ENCODE results near the gene ADORA1.

Gene ADORA1

DNA sequence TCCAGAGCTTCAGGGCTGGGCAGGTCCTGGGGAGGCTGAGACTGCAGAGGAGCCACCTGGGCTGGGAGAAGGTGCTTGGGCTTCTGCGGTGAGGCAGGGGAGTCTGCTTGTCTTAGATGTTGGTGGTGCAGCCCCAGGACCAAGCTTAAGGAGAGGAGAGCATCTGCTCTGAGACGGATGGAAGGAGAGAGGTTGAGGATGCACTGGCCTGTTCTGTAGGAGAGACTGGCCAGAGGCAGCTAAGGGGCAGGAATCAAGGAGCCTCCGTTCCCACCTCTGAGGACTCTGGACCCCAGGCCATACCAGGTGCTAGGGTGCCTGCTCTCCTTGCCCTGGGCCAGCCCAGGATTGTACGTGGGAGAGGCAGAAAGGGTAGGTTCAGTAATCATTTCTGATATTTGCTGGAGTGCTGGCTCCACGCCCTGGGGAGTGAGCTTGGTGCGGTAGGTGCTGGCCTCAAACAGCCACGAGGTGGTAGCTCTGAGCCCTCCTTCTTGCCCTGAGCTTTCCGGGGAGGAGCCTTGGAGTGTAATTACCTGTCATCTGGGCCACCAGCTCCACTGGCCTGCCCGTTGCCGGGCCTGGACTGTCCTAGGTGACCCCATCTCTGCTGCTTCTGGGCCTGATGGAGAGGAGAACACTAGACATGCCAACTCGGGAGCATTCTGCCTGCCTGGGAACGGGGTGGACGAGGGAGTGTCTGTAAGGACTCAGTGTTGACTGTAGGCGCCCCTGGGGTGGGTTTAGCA, 38.8 kb downstream of the ADORA1 start:
- Mint-ChIP-seq H3K36me3 (no peaks in the 10 kb centered on the region), H3K4me1 (peaks cover 10% of the 10 kb centered on the region), H3K27ac (no peak overlapping the region), H3K9me3 (no peaks in the 10 kb centered on the region), H3K4me3 (no peak overlapping the region)
- ATAC-seq (peak; percentile 31), DNase-seq (ENCODE audit: low spot score in 2 of 2) (no peak)

DNA sequence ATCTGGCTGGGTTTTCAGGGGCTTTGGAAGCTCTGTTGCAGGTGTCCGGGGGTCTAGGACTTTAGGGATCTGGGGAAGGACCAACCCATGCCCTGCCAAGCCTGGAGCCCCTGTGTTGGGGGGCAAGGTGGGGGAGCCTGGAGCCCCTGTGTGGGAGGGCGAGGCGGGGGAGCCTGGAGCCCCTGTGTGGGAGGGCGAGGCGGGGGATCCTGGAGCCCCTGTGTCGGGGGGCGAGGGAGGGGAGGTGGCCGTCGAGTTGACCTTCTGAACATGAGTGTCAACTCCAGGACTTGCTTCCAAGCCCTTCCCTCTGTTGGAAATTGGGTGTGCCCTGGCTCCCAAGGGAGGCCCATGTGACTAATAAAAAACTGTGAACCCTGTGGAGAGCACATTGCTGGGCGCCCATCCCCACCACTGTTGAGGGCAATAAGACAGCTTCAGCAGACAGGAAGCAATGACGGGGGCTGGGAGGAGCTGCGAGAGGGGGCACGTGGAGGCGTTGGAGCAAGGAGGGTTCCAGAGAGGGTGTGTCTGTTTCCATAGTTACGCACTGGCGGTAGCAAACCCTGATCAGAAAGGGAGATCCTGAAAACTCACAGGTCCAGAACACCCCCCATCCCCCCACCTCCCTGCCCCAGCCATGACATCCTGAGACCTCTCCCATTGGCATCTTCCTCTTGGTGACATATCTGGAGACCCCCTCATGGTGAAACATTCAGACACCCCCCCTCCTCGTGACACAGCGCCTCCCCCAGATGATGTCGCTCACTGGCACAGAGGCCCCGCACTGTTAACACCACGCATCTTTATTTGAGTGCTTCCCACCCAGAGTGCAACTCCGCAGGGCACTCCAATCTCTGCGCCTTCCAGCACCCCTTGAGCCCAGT, 39.7 kb downstream of the ADORA1 start:
- Mint-ChIP-seq H3K4me3 (no peak overlapping the region), H3K4me1 (peaks cover 10% of the 10 kb centered on the region), H3K9me3 (no peaks in the 10 kb centered on the region), H3K27ac (no peak overlapping the region), H3K36me3 (no peaks in the 10 kb centered on the region)
- DNase-seq (ENCODE audit: low spot score in 2 of 2): no peak
- no peak for ATAC-seq

DNA sequence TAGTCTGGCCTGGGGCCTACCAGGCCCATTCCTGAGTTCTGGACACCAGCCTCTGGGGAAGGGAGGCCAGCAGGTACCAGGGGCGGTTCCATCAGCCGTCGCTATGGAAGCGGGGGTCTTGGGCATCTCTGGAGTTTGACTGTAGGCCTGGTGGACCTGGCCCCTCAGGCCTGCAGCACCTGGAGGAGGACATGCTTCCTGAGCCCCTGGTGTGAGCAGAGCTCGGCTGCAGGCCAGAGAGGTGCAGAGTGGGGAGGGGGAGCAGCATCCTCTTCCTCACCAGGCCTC, 40.3 kb downstream of the ADORA1 start:
- ATAC-seq (no peak), DNase-seq (ENCODE audit: low spot score in 2 of 2) (no peak)
- Mint-ChIP-seq H3K4me3 (no peak overlapping the region), H3K27ac (no peak overlapping the region), H3K9me3 (no peaks in the 10 kb centered on the region), H3K4me1 (peaks cover 10% of the 10 kb centered on the region), H3K36me3 (no peaks in the 10 kb centered on the region)

DNA sequence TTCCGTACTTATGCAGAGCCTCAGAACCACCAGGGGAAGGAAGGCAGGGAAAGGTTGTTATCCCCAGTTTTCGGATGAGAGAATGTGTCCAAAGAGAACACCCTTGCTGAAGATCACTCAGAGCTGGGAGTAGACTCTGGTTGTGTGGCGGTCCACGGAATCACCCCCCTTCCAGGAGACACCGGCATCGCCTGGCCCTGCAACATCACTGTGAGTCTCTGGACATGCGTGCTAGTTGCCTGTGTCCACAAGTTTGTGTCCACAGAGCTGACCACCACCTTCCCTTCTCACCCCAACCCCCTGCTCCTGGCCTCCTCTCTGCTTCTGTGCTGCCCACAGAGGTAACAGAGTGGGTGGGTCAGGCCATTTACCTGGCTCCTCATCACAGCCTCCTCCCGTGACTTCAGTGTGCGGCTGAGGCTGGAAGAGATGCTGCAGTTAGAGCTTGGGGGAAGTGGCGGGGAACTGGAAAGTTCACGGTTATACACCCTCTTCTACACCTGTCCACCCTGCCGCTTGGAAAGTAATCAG, 40.8 kb downstream of the ADORA1 start:
- Mint-ChIP-seq H3K27ac (no peak overlapping the region), H3K4me1 (peaks cover 10% of the 10 kb centered on the region), H3K9me3 (no peaks in the 10 kb centered on the region), H3K4me3 (no peak overlapping the region), H3K36me3 (no peaks in the 10 kb centered on the region)
- ATAC-seq: no peak
- DNase-seq (ENCODE audit: low spot score in 2 of 2): no peak

DNA sequence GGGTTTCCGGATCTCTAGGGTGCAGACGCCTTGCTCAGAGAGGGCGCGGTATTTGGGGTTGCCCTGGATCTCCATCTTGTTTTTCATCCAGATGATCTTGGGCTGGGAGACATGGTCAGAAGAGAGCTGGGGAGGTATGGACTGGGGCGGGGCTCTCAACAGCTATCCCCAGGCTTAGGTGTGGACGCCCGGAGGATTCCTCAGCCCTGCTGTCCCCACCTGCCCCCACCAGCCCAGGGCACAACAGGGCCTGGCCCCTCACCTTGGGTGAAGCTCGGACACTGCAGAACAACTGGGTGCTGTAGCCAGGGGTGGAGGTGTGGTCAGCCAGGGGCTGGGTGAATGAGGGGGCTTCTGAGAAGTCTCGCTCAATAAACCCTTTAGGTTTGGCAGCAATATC, 41.5 kb downstream of the ADORA1 start:
- no peak overlapping the region for H3K4me3 Mint-ChIP-seq
- H3K27ac Mint-ChIP-seq: no peak overlapping the region
- H3K4me1 Mint-ChIP-seq: peaks cover 10% of the 10 kb centered on the region
- ATAC-seq (no peak), DNase-seq (ENCODE audit: low spot score in 2 of 2) (no peak)
- H3K9me3 Mint-ChIP-seq: no peaks in the 10 kb centered on the region
- no peaks in the 10 kb centered on the region for H3K36me3 Mint-ChIP-seq

DNA sequence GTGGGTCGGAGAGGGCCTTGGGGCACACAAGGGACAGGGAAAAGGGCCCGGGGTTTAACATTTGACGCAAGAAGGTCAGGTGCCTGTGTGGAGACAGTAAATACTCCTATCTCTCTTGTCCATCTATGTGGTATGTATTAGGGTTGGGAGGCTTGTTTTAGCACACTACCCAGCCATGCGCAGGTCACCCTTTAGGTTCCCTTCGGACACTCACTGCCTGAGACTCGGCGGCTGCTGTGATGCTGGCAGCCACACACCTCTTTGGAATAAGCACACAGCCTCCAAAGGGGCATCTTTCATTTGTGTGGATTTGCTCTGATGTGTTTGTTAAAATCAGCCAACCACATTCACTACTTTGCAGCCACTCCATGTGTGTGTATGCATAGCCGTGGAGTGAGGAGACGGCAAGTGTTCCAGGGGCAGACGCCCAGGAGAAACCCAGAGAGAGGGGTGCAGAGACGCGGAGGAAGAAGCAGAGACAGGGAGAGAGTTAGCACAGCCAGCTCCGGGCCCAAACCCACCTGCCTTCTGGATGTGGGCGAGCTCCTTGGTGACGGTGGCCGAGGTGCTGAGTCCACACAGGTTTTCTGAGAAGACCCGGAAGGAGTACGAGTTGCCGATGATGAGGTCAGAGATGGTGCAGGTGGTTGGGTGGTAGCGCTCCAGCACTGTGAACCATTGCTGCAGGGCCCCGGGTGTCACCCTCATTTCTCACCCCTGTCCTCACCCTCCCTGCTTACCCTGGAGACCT, 42.4 kb downstream of the ADORA1 start:
- peaks cover 10% of the 10 kb centered on the region for H3K4me1 Mint-ChIP-seq
- H3K9me3 Mint-ChIP-seq: no peaks in the 10 kb centered on the region
- H3K36me3 Mint-ChIP-seq: no peaks in the 10 kb centered on the region
- ATAC-seq (no peak), DNase-seq (ENCODE audit: low spot score in 2 of 2) (no peak)
- no peak overlapping the region for H3K4me3 Mint-ChIP-seq
- H3K27ac Mint-ChIP-seq: no peak overlapping the region

DNA sequence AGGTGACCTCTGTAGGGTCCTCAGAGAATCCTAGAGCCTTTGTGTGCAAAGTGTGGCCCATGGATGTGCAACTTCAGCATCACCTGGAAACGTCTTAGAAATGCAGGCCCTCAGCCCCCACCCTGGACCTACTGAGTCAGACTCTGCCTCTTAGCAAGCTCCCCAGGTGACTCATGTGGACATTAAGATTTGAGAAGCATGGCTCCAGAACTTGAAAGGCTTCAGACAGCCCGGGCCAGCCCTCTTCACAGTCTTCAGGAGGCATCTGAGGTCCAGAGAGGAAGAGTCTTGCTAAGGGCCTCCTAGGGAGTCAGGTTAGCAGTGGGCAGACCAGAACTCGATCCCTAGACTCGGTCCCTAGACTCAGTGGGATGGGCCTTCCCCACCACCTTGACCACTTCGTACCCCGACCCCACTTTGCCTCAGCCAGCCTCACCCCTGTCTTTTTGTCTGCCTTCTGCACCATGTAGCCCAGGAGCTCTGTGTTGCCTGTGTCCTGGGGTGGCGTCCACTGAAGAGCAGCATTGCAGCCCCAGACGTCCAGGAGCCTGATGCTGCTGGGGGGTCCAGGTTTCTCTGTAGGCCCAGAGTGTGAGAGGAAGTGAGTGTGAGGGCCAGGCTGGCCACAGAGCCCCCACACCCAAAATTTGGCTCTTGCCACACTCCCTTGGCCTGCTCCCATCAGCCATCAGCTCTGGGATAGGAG, 43.3 kb downstream of the ADORA1 start:
- Mint-ChIP-seq H3K27ac (no peak overlapping the region), H3K4me3 (no peak overlapping the region)
- ATAC-seq: no peak

DNA sequence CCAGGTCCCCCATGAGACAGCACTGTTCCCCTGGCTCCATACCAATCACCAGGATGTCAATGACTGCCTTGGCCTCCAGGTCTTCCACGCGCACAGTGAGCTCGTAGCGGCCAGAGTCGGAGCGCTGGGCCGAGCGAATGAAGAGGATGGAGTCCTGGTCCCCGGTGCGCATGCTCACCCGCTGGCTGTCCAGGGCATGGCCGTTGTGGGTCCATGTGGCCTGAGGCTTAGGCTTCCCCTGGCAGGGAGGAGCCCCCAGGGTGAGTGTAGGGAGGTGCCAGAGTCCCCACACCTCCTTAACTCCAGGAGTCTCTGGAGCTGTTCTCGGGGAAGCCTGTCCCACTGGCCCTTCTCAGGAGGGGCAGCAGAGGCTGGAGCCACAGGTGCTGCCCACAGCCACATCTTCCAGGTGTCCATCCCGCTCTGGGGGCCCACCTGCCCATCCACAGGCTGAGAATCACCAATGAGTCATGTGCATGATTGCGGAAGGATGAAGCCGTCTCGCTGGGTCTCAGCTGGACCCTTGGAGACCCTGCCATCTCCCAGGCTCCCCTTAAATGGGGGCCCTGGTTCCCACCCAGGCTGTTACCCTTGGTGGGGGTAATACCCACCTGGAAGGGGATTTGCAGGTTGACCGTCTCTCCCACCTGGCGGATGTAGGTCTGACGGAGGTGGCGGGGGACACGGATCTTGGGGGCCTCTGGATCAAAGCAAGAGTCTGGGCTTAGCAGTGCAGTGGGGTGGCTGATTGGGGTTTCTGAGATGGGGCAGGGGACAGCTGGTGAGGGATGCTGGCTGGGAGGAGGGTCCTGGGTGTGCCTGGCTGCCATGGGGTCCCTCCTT, 44.0 kb downstream of the ADORA1 start:
- DNase-seq (ENCODE audit: low spot score in 2 of 2) (no peak), ATAC-seq (no peak)
- H3K9me3 Mint-ChIP-seq: no peaks in the 10 kb centered on the region
- H3K27ac Mint-ChIP-seq: no peak overlapping the region
- no peak overlapping the region for H3K4me3 Mint-ChIP-seq
- H3K4me1 Mint-ChIP-seq: peaks cover 3% of the 10 kb centered on the region
- H3K36me3 Mint-ChIP-seq: no peaks in the 10 kb centered on the region

More for the DNA sequence above, 43.3 kb downstream of the ADORA1 start:
- Mint-ChIP-seq H3K4me1 (peaks cover 10% of the 10 kb centered on the region), H3K36me3 (no peaks in the 10 kb centered on the region), H3K9me3 (no peaks in the 10 kb centered on the region)
- DNase-seq (ENCODE audit: low spot score in 2 of 2): no peak

DNA sequence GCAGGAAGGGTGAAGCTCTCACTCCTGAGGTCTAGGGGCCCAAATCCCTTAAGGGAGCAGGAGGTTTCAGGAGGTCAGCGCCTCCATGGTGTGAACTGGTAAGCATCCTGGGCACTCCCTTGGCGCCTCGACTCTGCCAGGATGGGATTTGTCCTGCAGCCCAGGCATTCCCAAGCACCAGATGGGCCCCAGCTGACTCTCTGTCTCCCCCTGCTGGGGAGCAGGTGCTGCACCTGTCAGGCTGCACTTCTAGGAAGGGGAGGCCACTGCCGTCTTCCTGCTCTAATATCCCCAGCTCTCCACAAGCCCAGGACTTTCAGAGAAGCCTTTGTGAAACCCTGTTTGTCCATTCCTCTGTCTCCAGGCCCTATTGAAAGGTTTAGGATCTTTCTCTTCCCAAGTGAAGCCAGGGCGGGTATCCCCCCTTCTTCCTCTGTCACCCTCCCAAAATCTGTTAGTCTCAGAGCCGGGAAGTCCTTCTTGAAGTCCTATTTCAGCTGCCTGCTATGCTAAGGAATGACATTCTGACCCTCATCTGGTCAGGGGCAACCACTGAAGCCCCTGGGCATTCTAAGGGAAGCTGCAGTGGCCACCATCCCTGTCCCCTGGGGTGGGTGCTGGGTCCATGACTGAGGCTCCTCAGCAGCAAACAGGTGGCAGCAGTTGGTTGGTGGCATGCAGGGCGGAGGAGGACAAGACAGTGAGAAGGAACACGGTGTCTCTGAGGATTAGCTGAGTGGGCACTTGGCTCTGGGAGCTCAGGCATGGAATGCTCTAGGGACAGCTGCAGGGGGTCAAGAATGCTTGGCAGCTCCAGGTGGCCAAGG, 44.9 kb downstream of the ADORA1 start:
- Mint-ChIP-seq H3K9me3 (no peaks in the 10 kb centered on the region), H3K4me3 (no peak overlapping the region), H3K27ac (no peak overlapping the region), H3K4me1 (no peaks in the 10 kb centered on the region), H3K36me3 (no peaks in the 10 kb centered on the region)
- ATAC-seq (no peak), DNase-seq (ENCODE audit: low spot score in 2 of 2) (peak; percentile 49 to 68)

DNA sequence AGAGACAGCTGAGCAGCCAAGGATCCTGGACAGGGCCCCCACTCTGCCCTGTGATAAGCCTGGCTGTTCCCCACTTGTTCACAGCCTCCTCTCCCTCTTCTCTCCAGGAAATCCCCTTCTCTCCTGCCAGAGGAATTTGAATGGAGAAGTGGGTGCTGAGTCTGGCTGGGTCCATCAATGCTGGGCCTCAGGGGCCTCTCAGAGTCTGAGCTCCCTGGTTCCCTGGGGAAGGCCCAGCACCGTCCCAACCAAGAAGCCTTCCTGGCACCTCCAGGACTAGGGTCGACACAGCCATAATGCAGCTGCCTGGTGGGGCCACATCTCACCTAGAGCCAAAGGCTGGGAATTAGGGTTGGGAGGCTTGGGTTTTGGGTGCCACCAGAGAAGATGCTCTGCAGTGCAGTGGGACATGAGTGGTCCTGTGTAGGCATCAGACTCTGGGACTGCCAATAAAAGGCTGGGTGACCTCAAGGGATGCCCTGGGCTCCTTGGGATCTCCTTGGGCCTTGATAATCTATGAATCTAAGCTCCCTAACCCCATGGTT, 45.6 kb downstream of the ADORA1 start:
- Mint-ChIP-seq H3K36me3 (no peaks in the 10 kb centered on the region), H3K27ac (no peak overlapping the region), H3K4me1 (no peaks in the 10 kb centered on the region), H3K4me3 (no peak overlapping the region), H3K9me3 (no peaks in the 10 kb centered on the region)
- ATAC-seq (no peak), DNase-seq (ENCODE audit: low spot score in 2 of 2) (no peak)

DNA sequence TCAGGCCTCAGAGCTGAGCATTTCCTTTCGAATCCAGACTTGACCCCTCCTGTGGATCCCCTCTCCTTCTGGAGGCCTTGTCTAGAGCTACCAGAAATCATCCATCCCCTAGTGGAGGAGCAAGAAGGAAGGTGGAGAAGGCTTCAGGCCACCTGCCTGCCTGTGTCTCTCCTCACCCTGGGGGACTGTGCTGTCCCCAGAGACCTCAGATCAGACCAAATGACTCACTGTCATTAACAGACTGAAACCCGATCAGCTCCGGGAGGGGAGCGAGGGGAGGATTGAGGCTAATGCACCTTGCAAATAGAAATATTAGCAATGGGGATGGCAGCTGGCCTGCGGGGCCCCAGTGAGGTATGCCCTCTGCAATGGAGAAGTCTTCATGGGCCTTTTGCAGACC, 46.0 kb downstream of the ADORA1 start:
- no peaks in the 10 kb centered on the region for H3K36me3 Mint-ChIP-seq
- no peak overlapping the region for H3K27ac Mint-ChIP-seq
- DNase-seq (ENCODE audit: low spot score in 2 of 2) (no peak), ATAC-seq (no peak)
- no peak overlapping the region for H3K4me3 Mint-ChIP-seq
- no peaks in the 10 kb centered on the region for H3K4me1 Mint-ChIP-seq
- H3K9me3 Mint-ChIP-seq: no peaks in the 10 kb centered on the region

DNA sequence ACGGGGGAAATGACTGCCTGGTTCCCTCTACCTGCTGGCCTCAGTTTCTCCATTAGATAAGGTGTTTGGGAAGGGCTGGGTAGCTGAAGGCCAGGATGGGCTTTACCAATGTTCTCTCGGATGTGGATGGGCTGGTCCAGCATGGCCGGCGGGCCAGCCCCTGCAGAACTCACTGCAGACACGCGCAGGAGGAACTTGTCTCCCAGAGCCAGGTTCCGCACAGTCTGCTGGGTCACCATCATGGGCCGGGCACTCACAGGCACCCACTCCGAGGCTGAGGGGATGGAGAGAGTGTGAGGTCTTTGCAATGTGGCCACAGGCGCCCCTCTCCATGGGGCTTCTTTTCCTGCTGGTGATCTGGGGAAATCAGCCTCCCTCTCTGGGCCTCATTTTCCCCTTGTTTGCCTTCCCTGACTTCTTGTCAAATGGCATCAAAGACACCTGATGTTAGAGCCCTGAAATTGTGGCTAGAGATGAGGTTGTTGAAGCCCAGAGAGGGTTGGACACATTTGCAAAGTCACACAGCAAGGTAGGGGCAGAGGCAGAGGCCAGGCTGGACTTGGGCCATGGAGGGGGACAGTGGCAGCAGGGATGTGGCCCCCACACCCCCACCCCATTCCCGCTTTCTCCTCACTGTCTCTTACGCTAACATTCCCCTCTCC, 46.9 kb downstream of the ADORA1 start:
- no peak for DNase-seq (ENCODE audit: low spot score in 2 of 2)
- H3K27ac Mint-ChIP-seq: no peak overlapping the region

DNA sequence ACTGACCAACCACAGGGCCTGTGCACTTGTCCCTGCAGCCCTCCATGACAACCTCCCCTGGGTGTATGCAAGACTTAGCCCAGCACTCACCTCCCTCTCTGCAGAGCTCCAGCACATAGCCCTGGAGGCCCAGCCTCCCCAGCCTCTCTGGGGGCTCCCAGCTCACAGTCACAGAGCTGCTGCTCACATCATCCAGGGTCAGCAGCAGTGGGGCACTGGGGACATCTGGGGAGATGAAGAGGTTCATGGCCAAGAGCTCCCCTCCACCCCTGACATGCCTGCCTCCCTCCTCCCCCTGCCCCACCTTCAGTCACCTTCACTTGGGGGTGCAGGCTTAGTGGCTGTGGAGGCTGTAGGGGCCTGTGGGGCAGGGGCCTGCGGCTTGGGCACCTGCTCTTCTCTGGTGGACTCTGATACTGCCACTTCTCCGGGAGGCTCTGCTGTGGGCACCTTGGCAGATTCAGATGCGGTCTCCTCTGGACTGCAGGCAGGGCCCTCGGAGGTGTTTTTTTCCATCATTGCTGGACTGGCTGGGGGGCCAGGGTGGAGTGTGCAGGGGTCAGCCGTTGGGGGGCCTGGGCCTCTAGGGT, 47.8 kb downstream of the ADORA1 start, which contains the start of gene MYBPH:
Gene MYBPH, minus strand, starts transcription at position 590 of the 590 bp plus-strand sequence. Its CDS starts 71 bp downstream, at position 519.
- Mint-ChIP-seq H3K4me1 (no peaks in the 10 kb centered on the region), H3K9me3 (no peaks in the 10 kb centered on the region), H3K27ac (no peak within 1 kb of the TSS), H3K4me3 (no peak within 1 kb of the TSS), H3K36me3 (no peaks in the 10 kb centered on the region)
- DNase-seq (ENCODE audit: low spot score in 2 of 2) (no peak), ATAC-seq (no peak)

More for the DNA sequence above, 46.9 kb downstream of the ADORA1 start:
- Mint-ChIP-seq H3K36me3 (no peaks in the 10 kb centered on the region), H3K9me3 (no peaks in the 10 kb centered on the region), H3K4me1 (no peaks in the 10 kb centered on the region), H3K4me3 (no peak overlapping the region)
- ATAC-seq: no peak
